ENCODE results near the gene PTPRB.

PTPRB gene

GRCh38 chr12:70615174-70615866 lies 21.9 kb downstream of the PTPRB start:
- no peak overlapping the region for H3K18ac ChIP-seq (ENCODE audit: low read length)
- no CpG with 5 or more reads among the region's 5 CpGs for WGBS (ENCODE audit: extremely low coverage, insufficient coverage, low lambda C conversion rate)
- DNase-seq: no peak

GRCh38 chr12:70609739-70610491 lies 27.3 kb downstream of the PTPRB start:
- DNase-seq: peak; percentile 51
- no CpG with 5 or more reads among the region's 63 CpGs for WGBS (ENCODE audit: extremely low coverage, insufficient coverage, low lambda C conversion rate)
- no peaks in the 10 kb centered on the region for H3K79me2 ChIP-seq (ENCODE audit: control insufficient read depth, insufficient read depth, low read length)

More at GRCh38 chr12:70615174-70615866, 21.9 kb downstream of the PTPRB start:
- H3K4me2 ChIP-seq (ENCODE audit: low read length): no peak overlapping the region
- H2AK5ac ChIP-seq (ENCODE audit: low read length): no peak overlapping the region
- H3K23ac ChIP-seq (ENCODE audit: low read length): no peak overlapping the region
- no peaks in the 10 kb centered on the region for H3K27me3 ChIP-seq (ENCODE audit: insufficient read depth, low read length, poor library complexity)
- no peak overlapping the region for H3K4me3 ChIP-seq (ENCODE audit: low read length)
- no peak overlapping the region for H2BK120ac ChIP-seq (ENCODE audit: low read depth, low read length)
- no peaks in the 10 kb centered on the region for H3K79me2 ChIP-seq (ENCODE audit: control insufficient read depth, insufficient read depth, low read length)
- H3K9ac ChIP-seq (ENCODE audit: low read length): no peak overlapping the region
- H2BK5ac ChIP-seq (ENCODE audit: low read length): no peak overlapping the region
- H3K79me1 ChIP-seq (ENCODE audit: low read length): no peaks in the 10 kb centered on the region
- H2BK15ac ChIP-seq (replicated peaks; ENCODE audit: low read depth): no peak overlapping the region
- H3K4me1 ChIP-seq (ENCODE audit: control insufficient read depth, low read depth, low read length): peaks cover 2% of the 10 kb centered on the region
- H3K36me3 ChIP-seq (ENCODE audit: control insufficient read depth, insufficient read depth, low read length): no peaks in the 10 kb centered on the region
- H3K4ac ChIP-seq (ENCODE audit: low read depth, low read length): no peak overlapping the region
- no peak overlapping the region for H3K27ac ChIP-seq (ENCODE audit: low read depth, low read length)
- no peak overlapping the region for H4K8ac ChIP-seq (ENCODE audit: low read depth, low read length)
- H3K56ac ChIP-seq (ENCODE audit: low read length): no peak overlapping the region
- no peak overlapping the region for H4K5ac ChIP-seq (ENCODE audit: low read length)

GRCh38 chr12:70609203-70609602 lies 28.0 kb downstream of the PTPRB start:
- Histone ChIP-seq H3K27ac (ENCODE audit: low read depth, low read length) (no peak overlapping the region), H3K18ac (ENCODE audit: low read length) (no peak overlapping the region), H2BK5ac (ENCODE audit: low read length) (no peak overlapping the region), H3K79me1 (ENCODE audit: low read length) (no peaks in the 10 kb centered on the region), H4K5ac (ENCODE audit: low read length) (no peak overlapping the region), H3K4me1 (ENCODE audit: control insufficient read depth, low read depth, low read length) (no peaks in the 10 kb centered on the region), H2AK5ac (ENCODE audit: low read length) (no peak overlapping the region), H2BK15ac (replicated peaks; ENCODE audit: low read depth) (no peak overlapping the region), H3K4ac (ENCODE audit: low read depth, low read length) (no peak overlapping the region), H3K79me2 (ENCODE audit: control insufficient read depth, insufficient read depth, low read length) (no peaks in the 10 kb centered on the region), H3K9ac (ENCODE audit: low read length) (no peak overlapping the region), H2BK120ac (ENCODE audit: low read depth, low read length) (no peak overlapping the region), H3K36me3 (ENCODE audit: control insufficient read depth, insufficient read depth, low read length) (no peaks in the 10 kb centered on the region), H3K4me3 (ENCODE audit: low read length) (no peak overlapping the region), H3K23ac (ENCODE audit: low read length) (no peak overlapping the region), H3K56ac (ENCODE audit: low read length) (no peak overlapping the region), H3K27me3 (ENCODE audit: insufficient read depth, low read length, poor library complexity) (no peaks in the 10 kb centered on the region), H4K8ac (ENCODE audit: low read depth, low read length) (no peak overlapping the region), H3K4me2 (ENCODE audit: low read length) (peak overlapping the region; percentile 72)
- DNase-seq: peak; percentile 27
- WGBS (ENCODE audit: extremely low coverage, insufficient coverage, low lambda C conversion rate): no CpG with 5 or more reads among the region's 2 CpGs

More at GRCh38 chr12:70609739-70610491, 27.3 kb downstream of the PTPRB start:
- Histone ChIP-seq H3K23ac (ENCODE audit: low read length) (no peak overlapping the region), H3K27me3 (ENCODE audit: insufficient read depth, low read length, poor library complexity) (no peaks in the 10 kb centered on the region), H3K4ac (ENCODE audit: low read depth, low read length) (no peak overlapping the region), H3K4me2 (ENCODE audit: low read length) (peak overlapping the region; percentile 72), H3K9ac (ENCODE audit: low read length) (peak overlapping the region; percentile 58), H4K5ac (ENCODE audit: low read length) (no peak overlapping the region), H2AK5ac (ENCODE audit: low read length) (no peak overlapping the region), H3K36me3 (ENCODE audit: control insufficient read depth, insufficient read depth, low read length) (no peaks in the 10 kb centered on the region), H3K79me1 (ENCODE audit: low read length) (no peaks in the 10 kb centered on the region), H3K27ac (ENCODE audit: low read depth, low read length) (no peak overlapping the region), H2BK120ac (ENCODE audit: low read depth, low read length) (no peak overlapping the region), H3K4me1 (ENCODE audit: control insufficient read depth, low read depth, low read length) (no peaks in the 10 kb centered on the region), H4K8ac (ENCODE audit: low read depth, low read length) (no peak overlapping the region), H3K56ac (ENCODE audit: low read length) (peak overlapping the region; percentile 83), H2BK5ac (ENCODE audit: low read length) (no peak overlapping the region), H2BK15ac (replicated peaks; ENCODE audit: low read depth) (no peak overlapping the region), H3K4me3 (ENCODE audit: low read length) (peak overlapping the region; percentile 53), H3K18ac (ENCODE audit: low read length) (peak overlapping the region; percentile 2)

- Histone ChIP-seq H3K4me2 (ENCODE audit: low read length) (no peak overlapping the region), H4K8ac (ENCODE audit: low read depth, low read length) (no peak overlapping the region), H3K18ac (ENCODE audit: low read length) (no peak overlapping the region), H3K9ac (ENCODE audit: low read length) (no peak overlapping the region), H3K79me2 (ENCODE audit: control insufficient read depth, insufficient read depth, low read length) (no peaks in the 10 kb centered on the region), H3K27ac (ENCODE audit: low read depth, low read length) (no peak overlapping the region), H3K79me1 (ENCODE audit: low read length) (no peaks in the 10 kb centered on the region), H3K36me3 (ENCODE audit: control insufficient read depth, insufficient read depth, low read length) (no peaks in the 10 kb centered on the region), H3K4ac (ENCODE audit: low read depth, low read length) (no peak overlapping the region), H2BK5ac (ENCODE audit: low read length) (no peak overlapping the region), H3K27me3 (ENCODE audit: insufficient read depth, low read length, poor library complexity) (no peaks in the 10 kb centered on the region), H3K56ac (ENCODE audit: low read length) (no peak overlapping the region), H2BK15ac (replicated peaks; ENCODE audit: low read depth) (no peak overlapping the region), H3K23ac (ENCODE audit: low read length) (no peak overlapping the region), H2AK5ac (ENCODE audit: low read length) (no peak overlapping the region), H3K4me1 (ENCODE audit: control insufficient read depth, low read depth, low read length) (no peaks in the 10 kb centered on the region), H3K4me3 (ENCODE audit: low read length) (no peak overlapping the region), H4K5ac (ENCODE audit: low read length) (no peak overlapping the region), H2BK120ac (ENCODE audit: low read depth, low read length) (no peak overlapping the region)
- WGBS (ENCODE audit: extremely low coverage, insufficient coverage, low lambda C conversion rate): no CpG with 5 or more reads among the region's 1 CpG
- DNase-seq: no peak
These were observed 29.0 kb downstream of the PTPRB start for GRCh38 chr12:70608184-70608583.

- Histone ChIP-seq H3K4me3 (ENCODE audit: low read length) (no peak overlapping the region), H3K79me2 (ENCODE audit: control insufficient read depth, insufficient read depth, low read length) (no peaks in the 10 kb centered on the region), H3K4me2 (ENCODE audit: low read length) (no peak overlapping the region), H2BK5ac (ENCODE audit: low read length) (no peak overlapping the region), H3K9ac (ENCODE audit: low read length) (no peak overlapping the region), H3K23ac (ENCODE audit: low read length) (no peak overlapping the region), H4K8ac (ENCODE audit: low read depth, low read length) (no peak overlapping the region), H3K27ac (ENCODE audit: low read depth, low read length) (no peak overlapping the region), H2BK120ac (ENCODE audit: low read depth, low read length) (no peak overlapping the region), H3K4me1 (ENCODE audit: control insufficient read depth, low read depth, low read length) (no peaks in the 10 kb centered on the region), H3K36me3 (ENCODE audit: control insufficient read depth, insufficient read depth, low read length) (no peaks in the 10 kb centered on the region), H3K79me1 (ENCODE audit: low read length) (no peaks in the 10 kb centered on the region), H3K4ac (ENCODE audit: low read depth, low read length) (no peak overlapping the region), H4K5ac (ENCODE audit: low read length) (no peak overlapping the region), H3K56ac (ENCODE audit: low read length) (no peak overlapping the region), H2AK5ac (ENCODE audit: low read length) (no peak overlapping the region), H2BK15ac (replicated peaks; ENCODE audit: low read depth) (no peak overlapping the region), H3K18ac (ENCODE audit: low read length) (no peak overlapping the region), H3K27me3 (ENCODE audit: insufficient read depth, low read length, poor library complexity) (no peaks in the 10 kb centered on the region)
- DNase-seq: no peak
These were observed 30.1 kb downstream of the PTPRB start for GRCh38 chr12:70607107-70607506.
